Prostate gland (tissue), 2 donors: Measurements from ENCODE around the gene AOPEP. TPM values are rescaled to one million over a fixed set of nuclear protein-coding genes. Genes with fewer than 3 reads are reported as not detected.

Experiments
- DNase-seq: peaks from one replicate; pipeline ENCODE4 v3.0.0-alpha.2; 2019; ENCODE audit warnings: low spot score
- H3K27ac ChIP-seq, 2 donors: fragments of 200-600 bp; sonication (generic); 2 replicates each; pipeline ENCODE4 v1.5.1; 2017 to 2019
- H3K27me3 ChIP-seq: fragments of 200-600 bp; sonication (generic); replicated peaks from 2 replicates; pipeline ENCODE4 v1.5.1; 2019; ENCODE audit not compliant: insufficient read depth
- H3K36me3 ChIP-seq, 2 donors: fragments of 200-600 bp; sonication (generic); 1 replicate in 1 of 2; 2 replicates in 1 of 2; pipeline versions ENCODE4 v1.5.1 to v1.8.1; 2017 to 2019
- H3K4me1 ChIP-seq: fragments of 200-600 bp; sonication (generic); replicated peaks from 2 replicates; pipeline ENCODE4 v1.5.1; 2019
- H3K4me3 ChIP-seq, 2 donors: fragments of 200-600 bp; sonication (generic); 2 replicates each; pipeline ENCODE4 v1.5.1; 2017 to 2019
- H3K9me3 ChIP-seq: fragments of 200-600 bp; sonication (generic); 2 replicates; pipeline ENCODE4 v1.5.1; 2017
- POLR2A ChIP-seq: fragments of 450-650 bp; IDR thresholded peaks from one replicate; pipeline ENCODE4 v1.6.1; 2016; ENCODE audit warnings: antibody characterized with exemption, mild to moderate bottlenecking
- POLR2AphosphoS5 ChIP-seq: sonication (generic); formaldehyde crosslinking; IDR thresholded peaks from one replicate; pipeline ENCODE4 v1.6.1; 2017; ENCODE audit warnings: antibody characterized with exemption
- WGBS: methylation state at CpG from one replicate; pipeline ENCODE4 v1.1.5; 2018; 5-methylcytosine and 5-hydroxymethylcytosine counted together
- intact Hi-C: fragments of 100-400 bp; cut with DNase I; formaldehyde crosslinking; loops from one replicate; pipeline ENCODE4 v1.14.2; 2022
- total RNA-seq, 2 donors: library from RNA; depleted of rRNA; stranded (reverse); fragments of >200 nt; gene quantifications; one replicate each; pipeline ENCODE4 v1.1.0, GENCODE V29; 2016
- TF ChIP-seq, protein P1 (sequence below), 4 experiments: fragments of 200-600 bp in 2 of 4; fragments of 450-650 bp in 2 of 4; sonication (generic) in 2 of 4; IDR thresholded peaks; 1 replicate in 3 of 4; 2 replicates in 1 of 4; pipeline ENCODE4 v1.5.1; 2016 to 2019; ENCODE audit warnings: antibody characterized with exemption in 4 of 4, mild to moderate bottlenecking in 2 of 4, moderate library complexity in 2 of 4

The AOPEP gene
- total RNA-seq, 2 donors from 2014 or later: 107 to 188 TPM

DNA sequence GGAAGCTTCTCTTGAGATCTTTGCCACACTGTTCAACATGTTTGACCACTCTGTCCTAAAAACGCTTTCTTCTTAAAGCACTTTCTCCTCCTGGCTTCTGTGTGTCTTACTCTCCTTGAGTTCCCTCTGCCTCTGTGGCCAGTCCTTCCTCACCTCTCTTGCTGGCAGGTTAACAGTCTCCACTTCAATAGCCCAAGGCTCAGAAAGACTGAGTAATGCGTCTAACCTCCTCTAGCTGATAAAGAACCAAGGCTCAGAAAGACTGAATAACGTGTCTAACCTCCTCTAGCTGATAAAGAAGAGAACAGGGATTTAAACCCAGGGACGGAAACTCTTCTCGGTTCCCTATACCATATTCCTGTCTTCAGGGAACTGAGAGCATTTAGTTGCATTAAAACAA lies 205.2 kb downstream of the AOPEP start:
- H3K27ac ChIP-seq: no peak overlapping the region
- WGBS: 86% methylated on average over 5 of the region's 5 CpGs
- TF ChIP-seq POLR2A: no peak
- TF ChIP-seq, protein P1, sequence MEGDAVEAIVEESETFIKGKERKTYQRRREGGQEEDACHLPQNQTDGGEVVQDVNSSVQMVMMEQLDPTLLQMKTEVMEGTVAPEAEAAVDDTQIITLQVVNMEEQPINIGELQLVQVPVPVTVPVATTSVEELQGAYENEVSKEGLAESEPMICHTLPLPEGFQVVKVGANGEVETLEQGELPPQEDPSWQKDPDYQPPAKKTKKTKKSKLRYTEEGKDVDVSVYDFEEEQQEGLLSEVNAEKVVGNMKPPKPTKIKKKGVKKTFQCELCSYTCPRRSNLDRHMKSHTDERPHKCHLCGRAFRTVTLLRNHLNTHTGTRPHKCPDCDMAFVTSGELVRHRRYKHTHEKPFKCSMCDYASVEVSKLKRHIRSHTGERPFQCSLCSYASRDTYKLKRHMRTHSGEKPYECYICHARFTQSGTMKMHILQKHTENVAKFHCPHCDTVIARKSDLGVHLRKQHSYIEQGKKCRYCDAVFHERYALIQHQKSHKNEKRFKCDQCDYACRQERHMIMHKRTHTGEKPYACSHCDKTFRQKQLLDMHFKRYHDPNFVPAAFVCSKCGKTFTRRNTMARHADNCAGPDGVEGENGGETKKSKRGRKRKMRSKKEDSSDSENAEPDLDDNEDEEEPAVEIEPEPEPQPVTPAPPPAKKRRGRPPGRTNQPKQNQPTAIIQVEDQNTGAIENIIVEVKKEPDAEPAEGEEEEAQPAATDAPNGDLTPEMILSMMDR (IDR thresholded peaks at IDR 0.05): no peak
- no peak for TF ChIP-seq POLR2AphosphoS5
- H3K9me3 ChIP-seq: no peaks in the 10 kb centered on the region
- no peaks in the 10 kb centered on the region for H3K27me3 ChIP-seq
- H3K4me3 ChIP-seq: no peak overlapping the region
- DNase-seq: no peak
- H3K4me1 ChIP-seq: no peaks in the 10 kb centered on the region
- intact Hi-C loops: no loop called here
- no peaks in the 10 kb centered on the region for H3K36me3 ChIP-seq

DNA sequence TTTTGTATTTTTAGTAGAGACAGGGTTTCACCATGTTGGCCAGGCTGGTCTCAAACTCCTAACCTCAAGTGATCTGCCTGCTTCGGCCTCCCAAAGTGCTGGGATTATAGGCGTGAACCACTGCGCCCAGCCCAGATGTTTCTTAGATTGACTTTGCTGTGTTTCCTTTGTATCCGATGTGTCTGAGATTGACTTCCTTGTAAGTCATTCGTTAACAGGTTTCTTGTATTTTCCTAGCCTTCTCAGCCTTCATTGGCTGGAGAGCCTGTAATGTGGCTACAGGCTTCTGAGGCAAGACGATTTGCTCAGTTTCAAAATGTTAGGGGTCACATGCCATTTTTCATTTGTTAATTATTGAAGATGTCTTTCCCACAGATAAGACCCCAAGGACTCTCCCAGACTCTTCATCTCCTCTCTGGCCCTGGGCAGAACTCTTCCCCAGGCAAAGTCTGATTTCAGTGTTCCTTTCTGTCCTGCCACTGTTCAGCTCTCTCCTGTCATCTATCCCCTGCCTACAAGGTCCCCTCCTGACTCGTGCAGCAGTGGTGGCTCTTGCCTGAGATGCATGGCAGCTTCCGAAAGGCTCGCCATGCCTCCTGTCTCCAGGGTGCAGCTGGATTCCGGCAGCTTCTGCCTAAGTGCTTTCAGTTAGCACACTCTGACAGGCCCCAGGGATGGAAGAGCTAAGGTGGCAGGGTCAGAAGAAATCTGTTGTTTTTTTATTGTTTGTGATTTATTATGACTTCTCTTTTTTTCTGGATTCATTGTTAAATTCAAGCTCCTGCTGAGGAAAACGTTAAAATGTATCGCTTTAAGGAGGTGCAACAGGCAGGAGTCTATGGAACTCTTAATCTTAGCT lies 206.4 kb downstream of the AOPEP start:
- no peak for TF ChIP-seq POLR2AphosphoS5
- TF ChIP-seq, protein P1 (IDR thresholded peaks at IDR 0.05): no peak
- no peak for TF ChIP-seq POLR2A
- no peaks in the 10 kb centered on the region for H3K4me1 ChIP-seq
- no peak overlapping the region for H3K4me3 ChIP-seq
- 83% methylated on average over 12 of the region's 12 CpGs for WGBS
- H3K9me3 ChIP-seq: no peaks in the 10 kb centered on the region
- DNase-seq: no peak
- H3K27me3 ChIP-seq: no peaks in the 10 kb centered on the region
- intact Hi-C loops: no loop called here
- no peak overlapping the region for H3K27ac ChIP-seq
- no peaks in the 10 kb centered on the region for H3K36me3 ChIP-seq

DNA sequence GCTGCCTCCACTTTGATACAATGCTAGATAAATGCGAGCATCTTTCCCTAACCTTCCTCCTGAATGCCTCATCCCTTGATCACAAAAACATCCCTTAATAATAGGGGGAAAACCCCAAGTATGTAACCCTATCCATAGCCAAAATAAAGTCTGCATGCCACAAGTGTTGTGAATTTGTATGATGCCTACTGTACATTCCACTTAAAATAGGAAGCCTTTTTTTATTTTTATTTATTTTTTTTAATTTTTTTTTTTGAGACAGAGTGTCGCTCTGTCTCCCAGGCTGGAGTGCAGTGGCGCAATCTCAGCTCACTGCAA lies 207.0 kb downstream of the AOPEP start:
- no peak for TF ChIP-seq POLR2A
- TF ChIP-seq, protein P1 (IDR thresholded peaks at IDR 0.05): no peak
- TF ChIP-seq POLR2AphosphoS5: no peak
- no peak for DNase-seq
- no peaks in the 10 kb centered on the region for H3K27me3 ChIP-seq
- no peak overlapping the region for H3K4me3 ChIP-seq
- no peaks in the 10 kb centered on the region for H3K9me3 ChIP-seq
- H3K4me1 ChIP-seq: no peaks in the 10 kb centered on the region
- H3K27ac ChIP-seq: no peak overlapping the region
- H3K36me3 ChIP-seq: no peaks in the 10 kb centered on the region
- intact Hi-C loops: no loop called here
- 91% methylated on average over 3 of the region's 3 CpGs for WGBS

DNA sequence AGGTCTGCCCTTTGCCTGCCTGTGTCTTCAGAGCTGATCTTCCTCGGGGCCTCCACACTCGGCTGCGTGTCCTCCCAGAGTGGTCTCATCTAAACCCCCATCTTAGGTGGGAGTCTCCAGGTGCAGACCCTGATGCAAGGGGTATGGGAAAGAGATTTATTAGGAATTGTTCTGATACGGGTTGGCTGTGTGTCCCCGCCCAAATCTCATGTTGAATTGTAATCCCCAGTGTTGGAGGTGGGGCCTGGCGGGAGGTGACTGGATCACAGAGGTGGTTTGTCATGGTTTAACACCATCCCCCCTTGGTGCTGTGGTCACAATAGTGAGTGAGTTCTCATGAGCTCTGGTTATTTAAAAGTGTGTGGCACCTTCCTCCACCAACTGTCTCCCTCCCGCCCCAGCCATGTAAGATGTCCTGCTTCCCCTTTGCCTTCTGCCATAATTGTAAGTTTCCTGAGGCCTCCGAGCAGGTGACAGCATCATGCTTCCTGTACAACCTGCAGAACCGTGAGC lies 208.4 kb downstream of the AOPEP start:
- intact Hi-C loops: no loop called here
- no peak overlapping the region for H3K4me3 ChIP-seq
- H3K9me3 ChIP-seq: no peaks in the 10 kb centered on the region
- no peaks in the 10 kb centered on the region for H3K4me1 ChIP-seq
- no peaks in the 10 kb centered on the region for H3K36me3 ChIP-seq
- no peaks in the 10 kb centered on the region for H3K27me3 ChIP-seq
- no peak for DNase-seq
- TF ChIP-seq POLR2AphosphoS5 (no peak), POLR2A (no peak)
- TF ChIP-seq, protein P1 (IDR thresholded peaks at IDR 0.05): no peak
- 89% methylated on average over 9 of the region's 9 CpGs for WGBS
- no peak overlapping the region for H3K27ac ChIP-seq

DNA sequence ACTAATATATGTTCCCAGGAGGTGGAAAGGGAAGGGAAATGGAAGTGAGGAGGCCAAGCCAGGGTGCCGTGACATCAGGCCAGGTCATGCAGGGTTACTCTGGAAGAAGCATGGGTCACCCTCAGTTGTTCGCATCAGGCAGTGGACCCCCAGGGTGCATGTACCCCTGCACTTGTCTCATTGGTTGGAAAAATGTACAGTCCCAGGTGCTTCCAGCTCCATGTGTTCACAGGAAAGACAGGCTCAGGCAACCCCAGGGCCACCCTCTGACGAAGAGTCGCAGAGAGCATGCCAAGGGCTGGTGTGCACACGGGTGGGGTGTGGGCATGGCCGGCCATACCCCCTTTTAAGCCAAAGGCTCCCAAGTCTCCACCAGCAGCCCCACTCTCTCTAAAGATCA lies 208.9 kb downstream of the AOPEP start:
- no peaks in the 10 kb centered on the region for H3K9me3 ChIP-seq
- no peak overlapping the region for H3K27ac ChIP-seq
- no peak for TF ChIP-seq POLR2AphosphoS5
- no peak for TF ChIP-seq POLR2A
- TF ChIP-seq, protein P1 (IDR thresholded peaks at IDR 0.05): no peak
- intact Hi-C loops: no loop called here
- H3K4me3 ChIP-seq: no peak overlapping the region
- no peaks in the 10 kb centered on the region for H3K36me3 ChIP-seq
- no peaks in the 10 kb centered on the region for H3K4me1 ChIP-seq
- WGBS: 93% methylated on average over 6 of the region's 6 CpGs
- no peaks in the 10 kb centered on the region for H3K27me3 ChIP-seq
- DNase-seq: no peak
